NCI-H2029 treated with DMSO at 0.1 percent for 48 hours (cell line): ENCODE data around the gene SCAPER.
A peak's percentile ranks its signal among the peaks of the same experiment; 100 is the strongest.
"Not testable (repeated sequence)": the region's sequence is repeated elsewhere in the genome, so short reads cannot be mapped to it uniquely, and the experiment has no call there.

Experiments
- DNase-seq: peaks from one replicate; lab custom pipeline; 2025; lab: John Stamatoyannopoulos, UW

SCAPER gene

DNA sequence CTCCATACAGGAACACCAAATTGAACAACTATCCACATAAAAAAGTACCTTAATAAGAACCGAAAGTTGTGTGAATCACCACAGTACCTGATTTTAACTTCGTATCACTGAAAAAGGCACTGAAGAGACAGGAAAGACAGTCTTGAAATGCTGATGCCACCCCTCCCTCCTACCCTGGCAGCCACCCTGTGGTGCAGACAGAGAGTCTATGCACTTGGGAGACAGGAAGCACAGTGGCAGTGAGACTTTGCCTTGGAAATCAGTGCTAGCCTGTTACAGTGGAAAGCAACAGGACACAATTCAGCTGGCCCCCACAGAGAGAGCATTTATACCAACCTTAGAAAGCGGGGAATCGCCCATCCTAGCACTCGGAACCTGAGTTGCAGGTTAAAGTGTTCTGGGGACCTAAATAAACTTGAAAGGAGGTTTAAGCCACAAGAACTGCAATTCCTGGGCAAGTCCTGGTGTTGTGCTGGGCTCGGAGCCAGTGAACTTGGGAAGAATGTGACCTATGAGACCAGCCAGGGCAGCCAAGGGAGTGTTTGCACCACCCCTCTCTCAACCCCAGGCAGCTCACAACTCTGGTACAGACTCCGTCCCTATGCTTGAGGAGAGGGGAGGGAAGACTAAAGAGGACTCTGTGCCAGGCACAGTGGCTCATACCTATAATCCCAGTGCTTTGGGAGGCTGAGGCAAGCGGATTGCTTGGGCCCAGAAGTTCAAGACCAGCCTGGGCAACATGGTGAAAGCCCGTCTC lies 328.4 kb downstream of the SCAPER start:
- no peak for DNase-seq

DNA sequence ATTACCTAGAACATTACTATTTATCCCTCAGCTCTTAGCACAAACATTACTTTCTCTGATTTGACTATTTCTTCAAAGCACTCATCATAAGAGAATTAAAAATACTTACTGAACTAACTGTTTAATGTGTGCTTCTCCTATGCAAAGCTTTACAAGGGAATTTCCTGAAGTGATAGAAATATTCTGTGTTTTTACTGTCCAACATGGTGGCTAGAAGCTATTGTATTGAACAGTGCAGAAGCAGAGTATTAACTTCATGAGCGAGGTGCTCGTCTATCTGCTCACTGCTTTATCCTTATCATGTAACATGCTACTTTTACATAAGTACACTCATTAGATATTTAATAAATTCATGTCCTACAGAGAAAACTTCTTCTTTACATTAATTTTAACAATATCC lies 329.5 kb downstream of the SCAPER start:
- DNase-seq = no peak

DNA sequence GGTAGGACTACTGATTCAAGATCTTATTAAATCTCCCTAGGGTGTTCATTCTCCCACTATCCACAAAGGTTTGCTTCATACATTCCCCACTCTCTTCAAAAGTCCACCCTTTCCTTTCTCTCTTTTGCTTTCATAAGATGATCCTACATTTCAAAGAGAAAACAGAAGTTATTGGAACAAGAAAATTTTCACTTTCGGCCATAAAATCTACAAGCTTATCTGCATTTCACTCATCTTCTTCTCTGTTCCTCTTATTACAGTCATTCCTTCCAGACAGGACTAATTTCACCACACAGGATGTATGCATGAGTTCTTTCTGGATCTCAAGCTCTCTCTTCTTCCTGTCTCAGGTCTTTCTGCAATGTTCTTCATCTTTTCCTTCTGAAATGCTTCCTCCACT lies 329.9 kb downstream of the SCAPER start:
- DNase-seq = no peak

DNA sequence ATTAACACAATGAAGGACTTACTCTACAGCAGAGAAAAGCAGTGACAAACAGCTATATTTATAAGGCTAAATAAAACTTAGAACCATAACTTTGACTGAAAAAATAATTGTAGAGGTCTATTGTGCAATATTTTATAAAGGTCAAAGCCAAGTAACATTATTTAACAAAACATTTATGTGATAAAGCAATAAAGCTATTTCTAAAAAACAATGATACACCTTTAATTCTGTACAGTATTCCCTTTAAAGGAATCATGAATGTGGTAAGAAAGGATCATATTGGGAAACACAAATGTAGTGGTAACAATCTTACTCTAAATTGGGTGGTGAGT lies 332.2 kb downstream of the SCAPER start:
- no peak for DNase-seq

DNA sequence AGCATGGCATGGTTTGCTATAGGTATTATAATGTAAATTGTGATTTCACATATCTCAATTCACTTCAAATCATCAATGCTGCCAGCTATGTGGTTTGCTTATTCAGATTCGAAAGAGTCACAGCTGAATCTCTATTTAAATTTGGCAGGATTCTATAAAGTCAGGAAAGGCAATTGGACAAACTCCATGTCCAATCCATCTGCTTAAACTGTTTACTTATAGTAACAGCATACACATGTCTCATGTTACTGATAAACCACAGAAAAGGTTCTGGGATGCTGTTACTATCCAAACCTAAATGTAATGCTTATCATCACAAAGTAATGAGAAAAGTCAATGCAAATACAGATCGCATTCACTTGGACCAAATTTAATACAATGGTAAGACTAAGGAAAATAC lies 338.9 kb downstream of the SCAPER start:
- no peak for DNase-seq

DNA sequence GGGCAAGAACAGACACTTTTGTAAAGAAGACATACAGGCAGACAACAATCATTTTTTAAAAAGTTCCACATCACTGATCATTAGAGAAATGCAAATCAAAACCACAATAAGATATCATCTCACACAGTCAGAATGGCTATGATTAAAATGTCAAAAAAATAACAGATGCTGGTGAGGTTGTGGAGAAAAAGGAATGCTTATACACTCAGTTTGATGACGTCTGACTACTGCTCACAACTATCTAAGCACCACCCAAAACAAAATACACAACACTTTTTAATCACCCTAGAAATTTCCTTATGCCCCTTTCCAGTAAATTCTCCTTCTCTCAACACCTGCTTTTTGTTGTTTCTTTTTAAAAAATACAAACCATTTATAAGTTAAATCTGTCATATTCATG lies 339.8 kb downstream of the SCAPER start:
- DNase-seq = no peak

DNA sequence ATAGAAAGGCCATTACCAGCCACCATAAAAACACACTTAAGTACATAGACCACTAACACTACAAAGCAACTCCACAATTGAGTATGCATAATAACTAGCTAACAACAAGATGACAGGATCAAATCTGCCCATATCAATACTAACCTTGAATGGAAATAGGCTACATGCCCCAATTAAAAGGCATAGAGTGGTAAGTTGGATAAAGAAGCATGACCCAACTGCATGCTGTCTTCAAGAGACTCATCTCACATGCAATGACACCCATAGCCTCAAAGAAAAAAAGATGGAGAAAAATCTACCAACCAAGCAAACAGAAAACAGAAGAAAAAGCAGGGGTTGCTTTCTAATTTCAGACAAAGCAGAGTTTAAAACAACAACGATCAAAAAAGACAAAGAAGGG lies 349.9 kb downstream of the SCAPER start:
- DNase-seq = no peak

DNA sequence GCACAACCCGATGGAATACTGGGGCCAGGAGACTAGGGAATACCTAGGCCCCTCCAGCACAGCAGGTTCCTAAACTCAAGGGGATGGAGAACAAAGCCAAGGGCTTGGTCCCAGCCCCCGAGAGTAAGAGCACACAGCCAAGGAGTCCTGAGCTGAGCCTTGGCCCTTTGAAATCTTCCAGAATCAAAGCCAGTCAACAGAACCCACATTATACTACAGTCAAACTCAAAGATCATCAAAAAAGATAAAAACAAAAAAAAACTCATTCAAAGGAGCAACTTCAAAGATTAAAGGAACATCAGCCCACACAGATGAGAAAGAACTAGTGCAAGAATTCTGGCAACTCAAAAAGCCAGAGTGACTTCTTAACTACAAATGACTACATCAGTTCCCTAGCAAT lies 351.6 kb downstream of the SCAPER start:
- no peak for DNase-seq

DNA sequence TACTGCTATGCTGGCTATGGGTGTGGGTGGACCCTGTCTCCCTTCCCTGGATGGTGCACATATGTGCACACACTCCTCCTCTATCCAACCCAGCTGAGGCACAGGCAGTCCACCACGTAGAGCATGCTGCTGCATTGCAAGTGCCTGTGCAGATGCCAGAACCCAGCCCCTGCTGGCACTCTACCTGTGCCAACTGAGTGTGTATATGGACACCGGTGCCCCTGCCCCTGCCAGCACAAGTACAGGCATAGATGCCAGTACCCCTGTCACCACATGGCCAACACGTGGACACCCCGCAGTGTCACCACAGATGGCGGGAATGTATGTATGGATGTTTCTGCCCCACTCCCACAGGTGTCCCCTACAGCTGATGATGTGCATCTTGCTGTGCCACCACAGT lies 352.0 kb downstream of the SCAPER start:
- DNase-seq = no peak

DNA sequence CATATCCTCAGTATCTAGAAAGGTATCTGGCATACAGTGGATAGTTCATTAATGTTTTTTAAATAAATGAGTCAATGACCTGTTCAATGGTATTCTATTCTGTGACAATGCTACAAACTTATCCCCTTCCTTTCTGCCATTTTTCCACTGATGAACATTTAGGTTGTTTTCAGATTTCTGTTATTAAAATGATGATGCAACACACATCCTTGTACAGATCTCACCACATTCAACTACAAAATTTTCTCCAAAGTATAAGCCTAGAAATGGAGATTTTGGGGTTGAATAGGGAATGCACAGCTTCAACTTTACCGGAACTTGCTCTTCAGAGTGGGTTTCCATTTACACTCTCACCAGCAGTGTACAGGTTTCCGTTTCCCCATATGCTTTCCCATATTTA lies 358.3 kb downstream of the SCAPER start:
- DNase-seq = no peak

DNA sequence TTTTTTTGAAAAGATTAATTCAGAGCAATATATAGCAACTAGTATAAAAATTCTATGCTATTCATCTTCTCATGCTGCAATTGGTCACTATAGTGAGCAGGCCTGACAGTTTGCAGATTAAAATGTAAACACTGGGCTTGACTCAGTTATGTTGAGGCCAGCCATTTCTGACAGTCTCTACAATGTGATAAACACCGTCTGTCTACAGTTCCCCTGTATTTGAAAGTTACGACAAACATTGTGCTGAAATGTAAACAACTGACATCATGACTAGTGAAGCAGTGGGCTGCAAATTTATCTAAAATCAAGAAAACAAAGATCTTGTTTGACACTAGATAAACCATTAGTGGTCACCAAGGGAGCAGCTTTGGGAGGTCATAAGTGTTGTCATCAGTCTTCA lies 371.1 kb downstream of the SCAPER start:
- no peak for DNase-seq

DNA sequence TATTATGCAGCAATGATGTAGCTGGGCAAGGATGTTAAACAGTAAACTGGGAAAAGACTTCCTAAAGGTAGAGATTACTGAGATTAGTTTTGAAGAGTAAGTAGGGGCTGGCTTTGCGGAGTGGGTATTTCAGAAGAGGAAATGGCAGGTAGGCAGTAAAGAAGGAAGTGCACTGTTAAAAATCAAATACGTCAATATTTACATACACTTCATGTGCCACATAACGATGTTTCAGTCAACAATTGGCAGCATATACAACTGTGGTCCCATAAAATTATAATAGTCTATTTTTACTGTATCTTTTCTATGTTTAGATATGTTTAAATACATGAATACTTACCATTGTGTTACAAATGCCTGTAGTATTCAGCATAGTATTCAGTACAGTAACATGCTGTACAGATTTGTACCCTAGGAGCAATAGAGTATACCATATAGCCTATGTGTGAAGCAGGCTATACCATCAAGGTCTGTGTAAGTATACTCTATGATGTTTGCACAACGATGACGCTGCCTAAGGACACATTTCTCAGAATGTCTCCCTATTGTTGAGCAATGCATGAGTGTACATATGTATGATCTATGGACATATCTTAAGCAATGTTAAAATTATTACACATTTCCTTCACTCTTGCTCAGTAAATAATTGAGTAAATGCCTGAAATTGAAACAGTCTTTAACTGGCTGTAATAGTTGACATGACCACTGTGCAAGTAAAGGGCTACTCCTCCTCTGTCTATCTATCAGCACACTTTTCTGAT lies 371.9 kb downstream of the SCAPER start:
- DNase-seq = peak; percentile 40

DNA sequence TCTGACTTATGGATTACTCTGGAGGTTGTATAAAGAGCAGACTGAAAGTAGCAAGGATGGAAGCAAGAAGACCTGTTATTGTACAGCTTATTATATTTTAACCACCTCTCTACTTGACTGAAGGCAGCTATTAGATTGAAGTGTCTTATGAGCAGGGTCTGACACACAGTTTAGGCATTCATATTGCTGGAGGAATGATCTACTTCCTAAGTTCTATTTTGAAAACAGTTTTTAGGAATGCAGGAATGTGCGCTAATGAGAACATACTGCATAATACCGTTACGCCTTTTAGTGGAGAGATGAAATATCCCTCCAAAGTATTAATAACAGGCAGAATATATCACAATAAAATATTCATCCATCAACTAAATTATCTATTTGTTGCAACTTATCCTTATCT lies 375.2 kb downstream of the SCAPER start:
- DNase-seq = no peak

DNA sequence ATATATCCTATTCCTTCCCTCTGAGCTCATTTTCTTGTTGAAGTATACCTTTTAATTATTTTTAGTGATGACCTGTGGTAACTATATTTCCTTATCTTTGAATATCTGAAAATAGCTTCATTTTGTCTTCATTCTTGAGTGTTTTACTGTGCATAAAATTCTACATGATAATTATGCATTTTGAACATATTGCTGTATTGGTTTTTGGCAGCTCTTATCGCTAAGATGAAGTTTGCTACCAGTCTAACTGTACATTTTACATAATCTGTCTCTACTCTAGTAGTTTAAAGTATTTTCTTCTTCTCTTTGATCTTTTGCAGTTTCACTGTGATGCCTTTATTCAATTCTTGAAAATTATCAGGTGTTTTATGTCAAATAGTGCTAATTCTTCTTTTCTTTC lies 379.0 kb downstream of the SCAPER start:
- DNase-seq = no peak

DNA sequence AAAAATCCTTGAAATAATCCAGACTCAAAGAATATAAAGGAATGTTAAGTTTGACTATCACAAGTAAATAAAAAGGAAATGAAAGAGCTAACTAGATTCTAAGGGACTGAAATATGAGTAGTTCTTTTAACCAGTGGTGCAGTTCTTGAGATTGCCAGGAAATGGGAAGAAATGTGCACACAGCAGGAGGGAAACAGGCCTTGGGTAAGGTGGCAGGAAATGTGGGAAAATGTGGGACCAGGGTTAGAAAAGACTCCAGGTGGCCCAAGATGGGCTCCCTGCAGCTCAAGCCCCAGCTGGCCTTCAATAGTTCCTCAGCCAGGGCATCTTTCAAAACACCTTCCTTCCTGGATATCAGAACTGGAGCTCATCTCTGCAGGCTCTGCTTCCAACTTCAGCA lies 387.2 kb downstream of the SCAPER start:
- DNase-seq = no peak

DNA sequence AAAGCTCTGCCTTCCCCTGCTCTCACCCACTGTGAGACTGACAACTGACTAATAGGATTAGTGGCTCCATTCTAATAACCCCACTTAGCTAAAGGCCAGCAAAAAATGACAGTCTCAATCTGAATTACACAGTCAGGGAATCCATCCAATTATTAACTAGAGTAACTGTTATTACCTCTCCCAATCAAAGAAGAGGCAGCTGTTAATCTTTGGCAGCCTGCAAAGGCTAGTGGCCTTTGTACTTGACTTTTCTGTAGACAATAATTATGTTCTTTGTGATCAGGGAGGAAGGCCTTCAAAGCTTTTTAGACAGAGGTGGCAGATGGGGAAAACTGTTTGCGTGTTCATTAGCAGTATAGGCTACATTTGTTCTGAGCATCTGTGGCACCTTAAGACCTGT lies 390.9 kb downstream of the SCAPER start:
- no peak for DNase-seq

DNA sequence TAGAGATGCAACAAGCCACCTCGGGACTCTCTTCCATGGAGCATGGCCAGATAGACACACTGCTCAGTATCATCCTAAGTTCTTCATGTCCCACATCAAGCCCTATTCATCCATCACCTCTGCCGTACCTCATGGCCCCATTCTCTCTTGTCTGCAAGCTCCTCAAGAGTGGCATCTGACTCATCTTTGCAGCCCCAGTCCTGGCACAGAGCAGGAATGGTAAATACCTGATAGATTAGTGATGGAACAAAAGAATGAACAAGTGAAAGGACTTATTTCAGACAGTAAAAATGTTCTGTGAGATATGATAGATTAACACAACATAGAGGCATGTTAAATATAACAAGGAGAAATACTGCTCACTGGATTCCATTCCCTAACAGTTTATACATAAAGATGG lies 392.2 kb downstream of the SCAPER start:
- no peak for DNase-seq

DNA sequence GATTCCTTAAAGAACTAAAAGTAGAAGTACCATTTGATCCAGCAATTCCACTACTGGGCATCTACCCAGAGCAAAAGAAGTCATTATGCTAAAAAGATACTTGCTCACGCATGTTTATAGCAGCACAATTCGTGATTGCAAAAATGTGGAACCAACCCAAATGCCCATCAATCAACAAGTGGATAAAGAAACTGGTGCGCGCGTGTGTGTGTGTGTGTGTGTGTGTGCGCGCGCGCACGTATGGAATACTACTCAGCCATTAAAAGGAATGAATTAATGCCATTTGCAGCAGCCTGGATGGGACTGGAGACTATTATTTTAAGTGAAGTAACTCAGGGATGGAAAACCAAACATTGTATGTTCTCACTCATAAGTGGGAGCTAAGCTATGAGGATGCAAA lies 394.5 kb downstream of the SCAPER start:
- DNase-seq = not testable (repeated sequence)

DNA sequence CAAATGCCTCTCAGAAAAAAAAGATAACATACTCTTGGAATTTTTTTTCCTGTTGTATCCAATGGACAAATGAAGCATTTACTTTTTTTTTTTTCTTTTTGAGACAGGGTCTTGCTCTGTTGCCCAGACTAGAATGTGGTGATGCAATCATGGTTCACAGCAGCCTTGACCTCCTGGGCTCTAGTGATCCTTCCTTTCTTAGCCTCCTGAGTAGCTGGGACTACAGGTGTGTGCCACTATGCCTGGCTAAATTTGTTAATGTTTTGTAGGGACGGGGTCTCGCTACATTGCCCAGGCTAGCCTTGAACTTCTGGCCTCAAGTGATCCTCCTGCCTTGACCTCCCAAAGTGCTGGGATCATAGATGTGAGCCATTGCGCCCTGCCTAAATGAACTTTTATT lies 401.3 kb downstream of the SCAPER start:
- no peak for DNase-seq

DNA sequence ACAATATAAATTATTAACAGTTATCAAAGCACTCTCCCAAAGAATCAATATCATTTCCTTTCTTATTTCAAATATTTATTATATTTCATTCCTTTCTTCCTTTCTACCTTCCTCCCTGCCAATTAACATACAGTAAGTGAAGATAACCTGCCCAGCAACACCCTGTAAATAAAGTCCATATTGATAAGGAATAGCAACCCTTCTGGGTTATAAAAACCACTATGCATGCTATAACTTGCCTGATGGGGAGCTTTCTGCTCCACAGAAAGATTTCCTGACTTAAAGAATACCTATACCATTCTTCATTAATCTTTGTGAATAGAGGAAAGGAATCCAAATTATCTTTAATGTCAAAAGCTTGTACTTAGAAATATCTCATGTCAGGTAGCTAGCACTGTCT lies 402.0 kb downstream of the SCAPER start:
- no peak for DNase-seq

DNA sequence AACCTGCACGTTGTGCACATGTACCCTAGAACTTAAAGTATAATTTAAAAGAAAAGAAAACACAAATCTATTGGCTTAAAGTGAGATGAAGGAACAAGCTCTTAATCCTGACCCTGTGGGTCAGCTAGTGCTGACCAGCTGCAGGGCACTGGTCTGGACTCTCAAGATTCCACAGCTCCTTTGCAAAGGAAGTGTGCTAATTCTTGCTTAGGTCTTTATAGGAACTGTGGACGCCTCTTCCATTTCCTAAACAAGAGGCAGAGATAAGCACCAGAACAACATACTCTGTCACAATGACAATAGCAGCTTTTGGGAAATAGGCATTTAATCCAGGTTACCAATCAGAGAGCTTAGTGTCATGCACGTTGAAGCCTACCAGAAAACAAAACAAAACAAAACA lies 402.5 kb downstream of the SCAPER start:
- no peak for DNase-seq

DNA sequence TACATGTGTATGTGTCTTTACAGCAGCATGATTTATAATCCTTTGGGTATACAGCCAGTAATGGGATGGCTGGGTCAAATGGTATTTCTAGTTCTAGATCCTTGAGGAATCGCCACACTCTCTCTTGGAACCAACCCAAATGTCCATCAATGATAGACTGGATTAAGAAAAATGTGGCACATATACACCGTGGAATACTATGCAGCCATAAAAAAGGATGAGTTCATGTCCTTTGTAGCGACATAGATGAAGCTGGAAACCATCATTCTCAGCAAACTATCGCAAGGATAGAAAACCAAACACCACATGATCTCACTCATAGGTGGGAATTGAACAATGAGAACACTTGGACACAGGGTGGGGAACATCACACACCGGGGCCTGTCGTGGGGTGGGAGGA lies 403.0 kb downstream of the SCAPER start:
- DNase-seq = not testable (repeated sequence)

DNA sequence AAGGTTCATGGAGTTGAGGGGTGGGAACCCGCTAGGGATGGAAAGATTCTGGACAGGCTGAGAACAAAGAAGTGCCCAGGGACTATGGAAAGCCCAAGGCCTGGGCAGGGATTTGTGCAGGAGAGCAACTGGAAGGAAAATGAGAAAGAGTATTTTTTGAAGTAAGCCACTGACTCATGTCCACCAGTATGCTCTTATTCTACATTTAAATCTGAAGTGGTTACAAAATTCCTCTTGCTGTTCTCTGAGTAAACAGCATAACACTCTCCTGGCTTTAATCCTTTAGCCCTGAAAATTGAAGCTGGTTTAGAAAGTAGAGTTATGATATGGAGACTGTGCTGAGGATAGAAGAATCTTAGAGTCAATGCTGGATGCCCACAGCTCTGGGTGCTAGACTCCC lies 403.4 kb downstream of the SCAPER start:
- DNase-seq = no peak

DNA sequence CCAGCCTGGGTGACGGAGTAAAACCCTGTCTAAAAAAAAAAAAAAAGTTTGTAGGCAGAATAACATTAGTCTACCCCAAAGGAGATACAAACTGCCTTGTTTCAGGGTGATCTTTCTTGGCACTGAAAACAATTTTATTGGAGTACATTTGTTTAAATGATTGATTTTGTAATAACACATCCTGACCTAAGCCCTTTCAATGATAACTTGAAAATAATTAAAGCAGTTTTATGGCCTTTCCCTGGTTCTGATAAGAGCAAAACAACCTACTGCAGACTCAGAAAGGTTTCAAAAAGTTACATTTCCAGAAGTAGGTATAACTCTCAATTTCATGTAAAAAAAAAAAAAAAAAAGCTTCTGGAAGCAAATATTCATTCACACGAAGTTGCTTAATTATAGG lies 404.1 kb downstream of the SCAPER start:
- DNase-seq = no peak
